NB4 (cell line): ENCODE results near the gene RAB29.

ENCODE experiments used
- TF ChIP-seq, protein P1 (sequence below): IDR thresholded peaks from one replicate; pipeline ENCODE4 v1.5.1; 2012; ENCODE audit warnings: low read depth, low read length
- TF ChIP-seq, protein P2 (sequence below): IDR thresholded peaks from 2 replicates; pipeline ENCODE4 v1.6.1; 2011; ENCODE audit warnings: low read depth, low read length

DNA sequence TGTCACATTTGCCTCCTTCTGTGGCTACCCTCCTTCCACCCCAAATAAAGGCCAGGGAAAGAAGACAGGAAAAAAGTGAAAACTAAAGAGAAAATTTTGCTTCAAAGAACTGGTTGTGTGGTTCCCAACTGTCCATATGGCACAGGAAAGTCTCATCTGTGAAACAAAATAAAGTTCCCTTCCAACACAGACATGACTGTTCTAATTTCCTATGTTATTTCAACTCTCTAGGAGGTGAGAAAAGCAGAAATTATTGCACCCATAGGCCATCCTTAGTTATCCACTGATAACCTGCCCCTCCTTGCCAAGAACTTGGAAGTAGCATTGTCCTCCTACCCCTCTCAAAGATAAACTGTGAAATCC is 8.1 kb upstream of the RAB29 start:
- TF ChIP-seq, protein P1, sequence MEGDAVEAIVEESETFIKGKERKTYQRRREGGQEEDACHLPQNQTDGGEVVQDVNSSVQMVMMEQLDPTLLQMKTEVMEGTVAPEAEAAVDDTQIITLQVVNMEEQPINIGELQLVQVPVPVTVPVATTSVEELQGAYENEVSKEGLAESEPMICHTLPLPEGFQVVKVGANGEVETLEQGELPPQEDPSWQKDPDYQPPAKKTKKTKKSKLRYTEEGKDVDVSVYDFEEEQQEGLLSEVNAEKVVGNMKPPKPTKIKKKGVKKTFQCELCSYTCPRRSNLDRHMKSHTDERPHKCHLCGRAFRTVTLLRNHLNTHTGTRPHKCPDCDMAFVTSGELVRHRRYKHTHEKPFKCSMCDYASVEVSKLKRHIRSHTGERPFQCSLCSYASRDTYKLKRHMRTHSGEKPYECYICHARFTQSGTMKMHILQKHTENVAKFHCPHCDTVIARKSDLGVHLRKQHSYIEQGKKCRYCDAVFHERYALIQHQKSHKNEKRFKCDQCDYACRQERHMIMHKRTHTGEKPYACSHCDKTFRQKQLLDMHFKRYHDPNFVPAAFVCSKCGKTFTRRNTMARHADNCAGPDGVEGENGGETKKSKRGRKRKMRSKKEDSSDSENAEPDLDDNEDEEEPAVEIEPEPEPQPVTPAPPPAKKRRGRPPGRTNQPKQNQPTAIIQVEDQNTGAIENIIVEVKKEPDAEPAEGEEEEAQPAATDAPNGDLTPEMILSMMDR, result no peak
- TF ChIP-seq, protein P2, sequence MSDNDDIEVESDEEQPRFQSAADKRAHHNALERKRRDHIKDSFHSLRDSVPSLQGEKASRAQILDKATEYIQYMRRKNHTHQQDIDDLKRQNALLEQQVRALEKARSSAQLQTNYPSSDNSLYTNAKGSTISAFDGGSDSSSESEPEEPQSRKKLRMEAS, result no peak
